ENCODE measurements around the gene PRKCZ. TPM values are rescaled to one million over a fixed set of nuclear protein-coding genes. Genes with fewer than 3 reads are reported as not detected.
A peak's percentile ranks its signal among the peaks of the same experiment; 100 is the strongest.

Gene PRKCZ
- total RNA-seq, 2 donors from 2014 or later = 11.8 to 22.4 TPM

DNA sequence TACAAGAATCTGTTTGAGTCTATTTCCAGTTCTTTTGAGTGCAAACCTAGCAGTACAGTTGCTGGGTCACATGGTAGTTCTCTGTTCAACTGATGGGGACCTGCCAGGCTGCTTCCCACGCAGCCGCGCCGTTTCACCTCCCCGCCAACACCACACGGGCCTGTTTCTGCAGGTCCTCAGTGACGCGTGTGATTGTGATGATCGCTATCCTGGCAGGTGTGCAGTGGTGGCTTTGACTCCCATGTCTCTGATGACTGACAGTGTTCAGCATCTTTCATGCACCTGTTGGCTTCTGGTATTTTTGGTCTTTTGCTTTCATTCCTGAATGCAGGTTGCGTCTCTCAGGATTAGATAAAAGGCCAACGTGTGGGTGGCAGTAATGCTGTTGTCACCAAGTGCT, 102.7 kb downstream of the PRKCZ start:
- Mint-ChIP-seq H3K36me3 (peaks cover 0 to 20% of the 10 kb centered on the region in 2 donors), H3K27ac (no peak overlapping the region), H3K9me3 (peaks cover 5 to 8% of the 10 kb centered on the region in 2 donors)
- peak; percentile 14 to 71 for ATAC-seq
- DNase-seq (ENCODE audit: low spot score in 2 of 2) = peak in 1 of 2 donors; percentile 26

DNA sequence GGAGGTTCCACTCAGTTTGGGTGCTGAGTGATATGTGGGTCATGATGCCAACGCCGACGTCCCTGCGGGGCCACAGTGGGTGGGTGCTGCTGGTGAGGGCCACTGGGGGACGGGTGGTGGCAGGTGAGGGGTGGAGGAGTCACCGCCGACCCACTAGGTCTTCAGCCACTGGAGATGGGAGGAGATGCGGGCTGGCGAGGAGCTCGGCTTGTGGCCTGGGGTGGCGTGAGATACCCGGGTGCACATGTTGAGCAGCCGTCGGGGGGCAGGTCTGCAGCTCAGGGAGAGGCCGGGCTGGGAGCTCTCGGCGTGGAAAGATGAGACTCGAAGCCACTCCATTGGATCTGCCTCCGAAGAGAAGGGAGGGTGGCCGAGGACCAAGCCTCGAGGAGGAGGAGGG, 103.8 kb downstream of the PRKCZ start:
- peaks cover 0 to 20% of the 10 kb centered on the region in 2 donors for H3K36me3 Mint-ChIP-seq
- DNase-seq (ENCODE audit: low spot score in 2 of 2) (no peak), ATAC-seq (no peak)
- H3K27ac Mint-ChIP-seq = no peak overlapping the region
- H3K9me3 Mint-ChIP-seq = peaks cover 5 to 8% of the 10 kb centered on the region in 2 donors

GRCh38 chr1:2155147-2155598, 105.0 kb downstream of the PRKCZ start:
- no peak for DNase-seq (ENCODE audit: low spot score in 2 of 2)
- Mint-ChIP-seq H3K36me3 (peaks cover 0 to 20% of the 10 kb centered on the region in 2 donors), H3K9me3 (peaks cover 5 to 8% of the 10 kb centered on the region in 2 donors), H3K27ac (no peak overlapping the region)
- no peak for ATAC-seq

DNA sequence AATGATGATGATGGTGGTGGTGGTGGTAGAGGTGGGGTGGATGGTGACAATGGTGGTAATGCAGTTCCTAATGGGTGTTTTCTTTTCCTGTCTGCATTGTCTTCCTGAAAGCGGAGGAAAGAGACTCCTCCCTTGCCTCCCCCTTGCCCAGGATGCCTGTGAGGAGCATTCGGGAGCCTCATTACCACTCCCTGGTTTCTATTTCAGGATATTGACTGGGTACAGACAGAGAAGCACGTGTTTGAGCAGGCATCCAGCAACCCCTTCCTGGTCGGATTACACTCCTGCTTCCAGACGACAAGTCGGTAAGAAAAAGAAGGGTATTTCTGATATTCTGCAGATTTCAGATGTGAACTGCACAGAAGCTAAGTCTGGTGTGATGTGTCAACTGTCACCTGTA, 105.6 kb downstream of the PRKCZ start:
- peaks cover 5 to 8% of the 10 kb centered on the region in 2 donors for H3K9me3 Mint-ChIP-seq
- DNase-seq (ENCODE audit: low spot score in 2 of 2) = no peak
- H3K27ac Mint-ChIP-seq = no peak overlapping the region
- peaks cover 0 to 20% of the 10 kb centered on the region in 2 donors for H3K36me3 Mint-ChIP-seq
- ATAC-seq = no peak

- DNase-seq (ENCODE audit: low spot score in 2 of 2) = no peak
- ATAC-seq = no peak
- Mint-ChIP-seq H3K27ac (peak overlapping the region in 1 of 2 donors; percentile 24), H3K9me3 (peaks cover 5 to 8% of the 10 kb centered on the region in 2 donors), H3K36me3 (peaks cover 0 to 20% of the 10 kb centered on the region in 2 donors)
These were observed 106.7 kb downstream of the PRKCZ start for GRCh38 chr1:2156866-2157265.

DNA sequence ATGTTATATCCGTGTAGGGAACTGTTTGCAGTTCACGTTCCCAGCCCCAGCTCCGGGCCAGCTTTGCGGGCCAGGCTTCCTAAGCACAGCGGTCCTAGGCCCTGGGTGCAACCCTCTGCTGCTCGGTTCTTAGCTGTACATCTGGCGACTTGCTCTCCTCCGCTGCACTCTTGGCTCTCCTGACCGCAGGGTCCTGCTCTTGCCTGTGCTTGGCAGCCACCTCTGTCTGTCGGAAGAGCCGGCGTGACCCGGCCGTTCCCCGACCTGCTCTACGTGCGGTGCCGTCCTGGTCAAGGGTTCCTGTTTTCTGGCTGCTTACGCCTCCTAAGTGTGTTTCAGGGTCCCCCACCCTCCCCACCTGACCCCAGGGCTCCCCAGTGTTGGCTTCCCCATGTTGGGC, 107.6 kb downstream of the PRKCZ start:
- no peak overlapping the region for H3K27ac Mint-ChIP-seq
- no peak for DNase-seq (ENCODE audit: low spot score in 2 of 2)
- ATAC-seq = no peak
- peaks cover 5 to 8% of the 10 kb centered on the region in 2 donors for H3K9me3 Mint-ChIP-seq
- H3K36me3 Mint-ChIP-seq = peaks cover 1 to 16% of the 10 kb centered on the region in 2 donors

GRCh38 chr1:2158272-2158671, 108.1 kb downstream of the PRKCZ start:
- Mint-ChIP-seq H3K27ac (peak overlapping the region in 1 of 2 donors; percentile 67), H3K36me3 (peaks cover 6 to 16% of the 10 kb centered on the region in 2 donors), H3K9me3 (peaks cover 5 to 8% of the 10 kb centered on the region in 2 donors)
- DNase-seq (ENCODE audit: low spot score in 2 of 2) (no peak), ATAC-seq (no peak)

DNA sequence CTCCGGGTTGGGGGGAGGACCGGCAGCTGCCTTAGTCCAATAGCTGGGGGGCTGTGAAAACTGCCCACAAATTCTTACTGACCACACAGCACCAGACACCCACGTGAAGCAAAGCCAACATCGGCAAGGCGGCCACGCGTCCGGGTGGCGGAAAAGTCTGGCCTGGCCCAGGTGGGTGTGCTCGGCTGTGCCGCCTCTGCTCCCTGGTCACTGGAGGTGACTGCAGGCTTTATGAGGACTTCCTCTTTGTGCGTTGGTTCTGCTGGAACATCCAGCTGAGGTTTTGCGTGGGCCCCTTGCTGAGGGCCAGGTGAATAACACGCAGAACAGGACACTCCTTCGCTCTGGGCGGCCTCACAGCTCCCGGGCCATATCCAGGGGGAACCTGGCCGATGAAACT, 108.9 kb downstream of the PRKCZ start:
- no peak overlapping the region for H3K27ac Mint-ChIP-seq
- peaks cover 8 to 16% of the 10 kb centered on the region in 2 donors for H3K36me3 Mint-ChIP-seq
- peaks cover 5 to 8% of the 10 kb centered on the region in 2 donors for H3K9me3 Mint-ChIP-seq
- DNase-seq (ENCODE audit: low spot score in 2 of 2) = no peak
- ATAC-seq = no peak

GRCh38 chr1:2160451-2161300, 110.5 kb downstream of the PRKCZ start:
- DNase-seq (ENCODE audit: low spot score in 2 of 2) (no peak), ATAC-seq (no peak)
- H3K9me3 Mint-ChIP-seq = no peaks in the 10 kb centered on the region
- H3K36me3 Mint-ChIP-seq = peaks cover 8% of the 10 kb centered on the region in 2 donors
- H3K27ac Mint-ChIP-seq = no peak overlapping the region

DNA sequence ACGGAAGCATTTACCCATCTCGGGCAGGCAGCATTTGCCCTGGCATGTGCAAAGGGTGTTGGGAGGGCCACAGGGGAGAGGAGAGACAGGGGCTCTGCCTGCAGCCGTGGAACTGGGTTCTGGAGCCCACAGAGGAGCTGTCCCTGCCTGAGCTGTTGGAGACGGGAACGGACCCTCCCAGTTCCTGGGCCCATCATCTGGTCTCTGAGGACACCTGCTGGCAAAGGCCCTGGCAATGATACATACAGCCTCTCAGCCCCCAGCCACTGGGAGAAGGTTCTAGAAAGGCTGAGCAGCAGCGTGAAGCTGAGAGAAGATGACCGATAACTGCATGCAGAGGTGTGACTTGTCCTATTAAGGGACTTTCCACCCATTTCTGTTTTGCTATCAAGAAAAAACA, 113.0 kb downstream of the PRKCZ start:
- no peaks in the 10 kb centered on the region for H3K9me3 Mint-ChIP-seq
- ATAC-seq = no peak
- H3K36me3 Mint-ChIP-seq = peaks cover 0 to 8% of the 10 kb centered on the region in 2 donors
- DNase-seq (ENCODE audit: low spot score in 2 of 2) = no peak
- H3K27ac Mint-ChIP-seq = peak overlapping the region in 1 of 2 donors; percentile 95

GRCh38 chr1:2165646-2166045, 115.4 kb downstream of the PRKCZ start:
- DNase-seq (ENCODE audit: low spot score in 2 of 2) (no peak), ATAC-seq (no peak)
- H3K36me3 Mint-ChIP-seq = peaks cover 0 to 8% of the 10 kb centered on the region in 2 donors
- H3K9me3 Mint-ChIP-seq = no peaks in the 10 kb centered on the region
- H3K27ac Mint-ChIP-seq = no peak overlapping the region

- H3K9me3 Mint-ChIP-seq = no peaks in the 10 kb centered on the region
- ATAC-seq = no peak
- no peak overlapping the region for H3K27ac Mint-ChIP-seq
- peaks cover 0 to 8% of the 10 kb centered on the region in 2 donors for H3K36me3 Mint-ChIP-seq
- no peak for DNase-seq (ENCODE audit: low spot score in 2 of 2)
These were observed 116.0 kb downstream of the PRKCZ start for GRCh38 chr1:2166254-2166653.

DNA sequence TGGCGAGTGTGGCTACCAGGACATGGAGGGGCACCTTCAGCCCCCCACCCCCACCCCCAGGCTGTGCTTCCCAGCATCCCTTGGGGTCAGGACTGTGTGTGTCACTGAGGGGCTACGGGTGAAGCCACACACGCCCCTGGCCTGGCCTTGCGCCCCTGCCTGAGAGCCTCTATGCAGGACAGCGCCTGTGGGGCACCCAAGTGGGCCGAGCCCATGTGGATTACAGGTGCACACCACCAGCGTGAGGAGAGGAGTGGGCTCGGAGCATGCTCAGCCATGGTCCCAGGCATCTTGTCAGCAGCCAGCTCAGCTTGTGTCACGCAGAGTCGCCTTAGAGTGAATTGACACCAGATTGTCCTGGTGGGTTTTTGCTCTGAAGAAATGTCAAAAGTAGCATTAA, 116.5 kb downstream of the PRKCZ start:
- Mint-ChIP-seq H3K9me3 (no peaks in the 10 kb centered on the region), H3K27ac (no peak overlapping the region), H3K36me3 (peaks cover 0 to 8% of the 10 kb centered on the region in 2 donors)
- DNase-seq (ENCODE audit: low spot score in 2 of 2) (no peak), ATAC-seq (no peak)

GRCh38 chr1:2168090-2168489, 117.9 kb downstream of the PRKCZ start:
- ATAC-seq (no peak), DNase-seq (ENCODE audit: low spot score in 2 of 2) (no peak)
- no peaks in the 10 kb centered on the region for H3K9me3 Mint-ChIP-seq
- H3K36me3 Mint-ChIP-seq = peaks cover 0 to 4% of the 10 kb centered on the region in 2 donors
- H3K27ac Mint-ChIP-seq = peak overlapping the region in 1 of 2 donors; percentile 68

- H3K9me3 Mint-ChIP-seq = no peaks in the 10 kb centered on the region
- ATAC-seq = no peak
- H3K27ac Mint-ChIP-seq = no peak overlapping the region
- no peak for DNase-seq (ENCODE audit: low spot score in 2 of 2)
- H3K36me3 Mint-ChIP-seq = no peaks in the 10 kb centered on the region
These were observed 118.3 kb downstream of the PRKCZ start for GRCh38 chr1:2168535-2168934.

- Mint-ChIP-seq H3K9me3 (no peaks in the 10 kb centered on the region), H3K27ac (peak overlapping the region in 1 of 2 donors; percentile 9), H3K36me3 (no peaks in the 10 kb centered on the region)
- DNase-seq (ENCODE audit: low spot score in 2 of 2) (no peak), ATAC-seq (no peak)
These were observed 119.1 kb downstream of the PRKCZ start for GRCh38 chr1:2169200-2169836.

GRCh38 chr1:2170211-2170610, 120.0 kb downstream of the PRKCZ start:
- DNase-seq (ENCODE audit: low spot score in 2 of 2) (no peak), ATAC-seq (no peak)
- Mint-ChIP-seq H3K36me3 (no peaks in the 10 kb centered on the region), H3K9me3 (no peaks in the 10 kb centered on the region), H3K27ac (no peak overlapping the region)
